K562 (cell line): ENCODE measurements around the gene EEFSEC. TPM values are rescaled to one million over a fixed set of nuclear protein-coding genes. Genes with fewer than 3 reads are reported as not detected.

Source experiments
- ATAC-seq: fragments of 200-7000 bp; cut with Tn5 transposase; 3 replicates; pipeline ENCODE4 v1.9.1; 2020; ENCODE audit warnings: moderate library complexity
- BruUV-seq: library from RNA; stranded (reverse); fragments of 400-500 nt; replicated peaks from 2 replicates; lab custom pipeline; 2021; lab: Mats Ljungman, UMichigan
- CTCF ChIA-PET: fragments of 300-600 bp; formaldehyde crosslinking; extraction: SDS; loops from one replicate; lab custom pipeline; 2021; ENCODE audit warnings: low intra/inter-chr PET ratio; lab: Yijun Ruan, JAX
- POLR2A ChIA-PET: fragments of 300-600, 350-650 bp; sonication (Branson Sonifier 250); formaldehyde crosslinking; extraction: SDS; loops from one replicate; lab custom pipeline; 2021; ENCODE audit warnings: antibody characterized with exemption, inconsistent platforms; lab: Yijun Ruan, JAX
- DNase-seq, 4 experiments: peaks; one replicate each; pipeline versions ENCODE4 v3.0.0 to v3.0.0-alpha.2; 2011 to 2018; ENCODE audit warnings: low spot score in 3 of 4, mixed read lengths in 3 of 4; ENCODE audit errors: extremely low read depth in 1 of 4
- FAIRE-seq: peaks from 2 replicates; lab custom pipeline; 2011; peaks lifted over from hg19 to GRCh38; lab: Jason Lieb, UNC
- H2AFZ ChIP-seq: 2 replicates; pipeline ENCODE4 v1.6.0; 2011; ENCODE audit warnings: low read depth, low read length, control low read depth, inconsistent platforms
- H3K27ac ChIP-seq: fragments of 200-600 bp; 3 replicates; pipeline ENCODE4 v1.8.0; 2011; ENCODE audit warnings: low read depth, mild to moderate bottlenecking, control low read depth, inconsistent platforms, low read length, moderate library complexity, mixed read lengths; ENCODE audit errors: extremely low read depth
- H3K27me3 ChIP-seq, 2 experiments: fragments of 300-600 bp in 1 of 2; 2 replicates in 1 of 2; 3 replicates in 1 of 2; pipeline versions ENCODE4 v1.6.0 to v1.8.0; 2011; ENCODE audit warnings: inconsistent platforms in 2 of 2, low read length in 2 of 2, mild to moderate bottlenecking in 1 of 2, mixed read lengths in 1 of 2, moderate library complexity in 1 of 2; ENCODE audit not compliant: control insufficient read depth in 2 of 2, insufficient read depth in 2 of 2
- H3K36me3 ChIP-seq: fragments of 300-600 bp; 3 replicates; pipeline ENCODE4 v1.8.0; 2011; ENCODE audit warnings: mild to moderate bottlenecking, low read length, inconsistent platforms; ENCODE audit not compliant: control insufficient read depth, insufficient read depth
- H3K4me1 ChIP-seq, 2 experiments: fragments of 200-600 bp in 1 of 2; replicated peaks in 1 of 2; 2 replicates in 1 of 2; 3 replicates in 1 of 2; pipeline versions ENCODE4 v1.5.1 to v1.8.0; 2011; ENCODE audit warnings: inconsistent platforms in 2 of 2, low read length in 2 of 2, mild to moderate bottlenecking in 1 of 2, mixed read lengths in 1 of 2, moderate library complexity in 1 of 2; ENCODE audit not compliant: control insufficient read depth in 2 of 2, insufficient read depth in 2 of 2
- H3K4me2 ChIP-seq: 2 replicates; pipeline ENCODE4 v1.6.1; 2011; ENCODE audit warnings: low read length, control low read depth, inconsistent platforms, mixed read lengths; ENCODE audit not compliant: insufficient read depth
- H3K4me3 ChIP-seq: fragments of 200-600 bp; sonication (generic), shearing (Covaris generic); 2 replicates; pipeline ENCODE4 v1.5.1; 2016; ENCODE audit warnings: control low read depth, inconsistent platforms
- H3K79me2 ChIP-seq: fragments of 200-600 bp; 3 replicates; pipeline ENCODE4 v1.8.0; 2011; ENCODE audit warnings: low read length, inconsistent platforms; ENCODE audit not compliant: control insufficient read depth, insufficient read depth
- H3K9ac ChIP-seq, 2 experiments: 2 replicates each; pipeline versions ENCODE4 v1.6.0 to v1.6.1; 2011; ENCODE audit warnings: low read depth in 2 of 2, low read length in 2 of 2, control low read depth in 1 of 2, inconsistent platforms in 1 of 2, mild to moderate bottlenecking in 1 of 2, mixed read lengths in 1 of 2; ENCODE audit not compliant: insufficient read depth in 1 of 2
- H3K9me1 ChIP-seq: one replicate; pipeline ENCODE4 v1.6.0; 2011; ENCODE audit warnings: inconsistent platforms, mild to moderate bottlenecking, low read length, moderate library complexity; ENCODE audit not compliant: control insufficient read depth, insufficient read depth
- H3K9me3 ChIP-seq: replicated peaks from 2 replicates; pipeline ENCODE4 v1.5.1; 2011; ENCODE audit warnings: low read depth, low read length, inconsistent platforms; ENCODE audit not compliant: control insufficient read depth, insufficient read depth
- H4K20me1 ChIP-seq: replicated peaks from 2 replicates; pipeline ENCODE4 v1.6.1; 2011; ENCODE audit warnings: low read length, inconsistent platforms, mixed read lengths; ENCODE audit not compliant: control insufficient read depth, insufficient read depth
- HBP1 ChIP-seq: fragments of 450-650 bp; formaldehyde crosslinking; IDR thresholded peaks from 2 replicates; pipeline ENCODE4 v1.4.0; 2022; ENCODE audit warnings: missing genetic modification characterization
- NFIC ChIP-seq: fragments of 450-650 bp; IDR thresholded peaks from 2 replicates; pipeline ENCODE4 v1.6.1; 2017; ENCODE audit warnings: mild to moderate bottlenecking, inconsistent platforms
- TFE3 ChIP-seq: fragments of 450-650 bp; formaldehyde crosslinking; IDR thresholded peaks from 2 replicates; pipeline ENCODE4 v1.4.0; 2020; ENCODE audit warnings: mild to moderate bottlenecking, mixed read lengths
- WGBS: fragments of 100-300 bp; shearing (Covaris generic); methylation state at CpG from one replicate; pipeline ENCODE4 v1.1.6; 2016; ENCODE audit warnings: low coverage, mixed read lengths; ENCODE audit not compliant: insufficient coverage; ENCODE audit errors: missing lambda C conversion rate; 5-methylcytosine and 5-hydroxymethylcytosine counted together
- in situ Hi-C: fragments of 300-500 bp; cut with MboI; formaldehyde crosslinking; loops from 4 replicates; pipeline ENCODE4 v1.15.0; 2018; ENCODE audit warnings: inconsistent platforms, mixed read lengths
- intact Hi-C: fragments of 100-400 bp; cut with micrococcal nuclease; formaldehyde crosslinking; loops from 2 replicates; pipeline ENCODE4 v1.14.2; 2022
- polyA plus RNA-seq, 8 experiments: library from polyadenylated mRNA; depleted of rRNA in 4 of 8; stranded (reverse) in 5 of 8; unstranded in 3 of 8; fragments of >200 nt; fragmentation: Nextera tagmentation in 2 of 8; fragmentation: Illumina TruSeq in 1 of 8; extraction: Ambion mirVana in 2 of 8; extraction: Trizol in 1 of 8; gene quantifications; 2 replicates each; pipeline versions ENCODE4 v1.2.1 to v1.2.3, GENCODE V29; 2011 to 2014; ENCODE audit warnings: inconsistent platforms in 1 of 8, missing spikeins in 1 of 8
- total RNA-seq, 7 experiments: library from RNA; depleted of rRNA in 6 of 7; stranded (reverse); fragments of >200 nt in 6 of 7; fragmentation: Illumina TruSeq in 2 of 7; extraction: Trizol in 2 of 7; gene quantifications; 2 replicates each; pipeline versions ENCODE4 v1.2.1 to v1.2.3, GENCODE V29; 2011 to 2021; ENCODE audit warnings: low replicate concordance in 1 of 7

Gene EEFSEC
- total and polyA plus RNA-seq, 9 of the 15 experiments (the other 6 are each of a cell fraction or from before 2014, with no cell fraction given): 0.35 to 11.8 (median 7.7) TPM

GRCh38 chr3:128297401-128298138, 144.3 kb downstream of the EEFSEC start:
- 46% methylated on average over 2 of the region's 2 CpGs for WGBS
- BruUV-seq: no TSS peak
- H3K4me2 ChIP-seq: no peak overlapping the region
- POLR2A ChIA-PET: interaction anchor here (0.6 to 1.9 kb wide), 4 partner anchors 10 to 131 kb away, joined by 3 to 9 read pairs (median 3); no protein-coding TSS in a partner anchor
- no peaks in the 10 kb centered on the region; a peak in 1 of 5 replicates for H3K4me1 ChIP-seq
- intact Hi-C loops: no loop called here
- no peak overlapping the region for H3K27ac ChIP-seq
- no peaks in the 10 kb centered on the region for H3K27me3 ChIP-seq
- FAIRE-seq (no peak), DNase-seq (no peak), ATAC-seq (no peak)
- no peaks in the 10 kb centered on the region for H3K9me3 ChIP-seq
- no peaks in the 10 kb centered on the region for H3K9me1 ChIP-seq
- no peak overlapping the region for H2AFZ ChIP-seq
- CTCF ChIA-PET: no interaction called here
- H3K79me2 ChIP-seq: no peaks in the 10 kb centered on the region
- no peaks in the 10 kb centered on the region for H4K20me1 ChIP-seq
- H3K9ac ChIP-seq: no peak overlapping the region; a peak in 1 of 4 replicates
- in situ Hi-C loops: no loop called here
- TF ChIP-seq TFE3 (no peak), NFIC (peak; percentile 57), HBP1 (CRISPR knock-in tag) (no peak)
- no peaks in the 10 kb centered on the region for H3K36me3 ChIP-seq
- H3K4me3 ChIP-seq: no peak overlapping the region
